ENCODE results near the gene MYO1B. TPM values are rescaled to one million over a fixed set of nuclear protein-coding genes. Genes with fewer than 3 reads are reported as not detected.

MYO1B gene
- total and polyA plus RNA-seq, 5 experiments from 2014 or later: 0.20 to 0.96 (median 0.44) TPM

DNA sequence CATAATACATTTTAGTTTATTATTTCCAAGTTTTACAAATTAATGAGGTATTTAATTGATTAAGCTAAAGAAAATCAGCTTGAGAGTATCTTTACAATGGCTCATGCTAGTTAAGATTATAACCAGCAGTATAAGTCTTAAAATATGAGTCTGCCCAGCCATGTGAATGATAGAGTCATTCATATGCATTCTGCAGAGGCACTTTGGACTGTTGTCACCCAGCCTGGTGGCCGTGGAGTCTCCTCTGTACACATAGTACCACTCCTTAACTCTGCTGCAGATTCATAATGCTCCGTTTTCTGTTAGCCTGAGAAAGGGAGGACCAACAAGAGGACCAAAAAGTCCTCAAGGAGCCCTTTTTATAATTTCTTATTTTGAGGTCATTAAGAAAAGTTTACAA is 148.8 kb downstream of the MYO1B start:
- H3K27me3 Mint-ChIP-seq: no peaks in the 10 kb centered on the region
- DNase-seq (no peak), ATAC-seq (no peak)
- POLR2A ChIA-PET: interaction anchor here (0.5 kb wide), 1 partner anchor 284 kb away, joined by 3 read pairs; no protein-coding TSS in a partner anchor
- H3K4me1 Mint-ChIP-seq: no peaks in the 10 kb centered on the region
- H3K4me3 Mint-ChIP-seq: no peak overlapping the region
- no peaks in the 10 kb centered on the region for H3K9me3 Mint-ChIP-seq
- no peak overlapping the region for H3K27ac Mint-ChIP-seq
- no peaks in the 10 kb centered on the region for H3K36me3 Mint-ChIP-seq

DNA sequence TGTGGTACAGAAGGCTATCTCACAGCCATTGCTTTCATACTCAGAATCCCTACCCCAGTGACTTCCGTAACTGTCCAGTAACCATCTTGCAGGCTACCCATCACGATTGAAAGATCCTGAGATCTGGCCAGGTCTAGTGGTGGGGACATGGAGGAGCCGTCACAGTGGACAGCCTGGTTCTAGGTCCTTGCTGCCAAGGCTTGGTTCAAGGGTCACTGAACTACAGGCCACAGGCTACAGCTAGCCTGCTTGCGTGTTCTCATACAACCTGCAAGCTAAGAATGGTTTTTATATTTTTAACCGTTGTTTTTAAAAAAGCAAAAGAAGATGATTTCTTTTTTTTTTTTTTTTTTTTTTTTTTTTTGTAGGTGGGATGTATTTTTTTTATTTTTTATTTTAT is 151.6 kb downstream of the MYO1B start:
- no peak for ATAC-seq
- Mint-ChIP-seq H3K4me1 (no peaks in the 10 kb centered on the region), H3K36me3 (no peaks in the 10 kb centered on the region), H3K4me3 (no peak overlapping the region), H3K27ac (no peak overlapping the region), H3K9me3 (no peaks in the 10 kb centered on the region), H3K27me3 (no peaks in the 10 kb centered on the region)
- POLR2A ChIA-PET: no interaction called here
- DNase-seq: no peak

DNA sequence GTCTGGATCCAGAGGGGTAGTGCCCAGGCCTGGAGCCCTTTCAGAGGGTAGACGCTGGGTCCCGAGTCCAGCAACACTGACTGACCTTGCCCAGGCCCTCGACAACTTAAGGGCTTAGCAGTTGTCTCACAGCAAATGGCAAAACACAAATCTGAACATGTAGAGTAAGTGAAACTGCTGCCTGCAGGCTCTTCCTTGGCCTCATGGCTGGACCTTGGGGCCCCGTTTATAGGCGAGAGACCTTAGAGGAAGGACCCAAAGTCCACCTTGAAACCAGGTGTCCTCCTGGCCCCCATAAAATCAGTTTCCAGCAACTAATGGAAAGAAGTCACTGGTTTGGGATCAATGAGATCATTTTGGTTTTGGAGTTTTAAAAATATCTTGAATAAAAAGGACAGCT is 154.4 kb downstream of the MYO1B start:
- H3K9me3 Mint-ChIP-seq: no peaks in the 10 kb centered on the region
- DNase-seq: no peak

DNA sequence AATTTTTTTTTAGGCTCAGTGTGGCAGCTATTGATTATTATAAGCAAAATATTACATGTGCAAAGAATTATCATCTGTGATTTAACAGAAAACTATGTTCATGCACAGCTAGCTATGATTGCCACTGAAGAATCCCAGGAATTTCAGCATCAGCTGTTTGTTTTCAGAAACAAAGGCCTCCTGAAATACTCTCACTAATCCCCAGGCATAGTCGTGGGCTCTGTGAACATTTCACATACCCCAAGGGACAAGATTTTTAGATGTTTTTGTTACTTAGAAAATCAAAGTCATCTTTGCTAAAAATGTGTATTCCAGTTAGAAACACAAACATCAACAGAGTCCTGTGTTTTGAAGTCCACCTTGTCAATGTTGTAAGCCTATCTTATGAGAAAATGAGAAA is 156.1 kb downstream of the MYO1B start:
- H3K27me3 Mint-ChIP-seq: no peaks in the 10 kb centered on the region
- no peaks in the 10 kb centered on the region for H3K36me3 Mint-ChIP-seq
- POLR2A ChIA-PET: no interaction called here
- no peaks in the 10 kb centered on the region for H3K9me3 Mint-ChIP-seq
- no peak overlapping the region for H3K4me3 Mint-ChIP-seq
- H3K27ac Mint-ChIP-seq: no peak overlapping the region
- ATAC-seq: no peak
- DNase-seq: no peak
- H3K4me1 Mint-ChIP-seq: peaks cover 0 to 2% (median under 1%) of the 10 kb centered on the region in 4 donors

More for the DNA sequence above, 154.4 kb downstream of the MYO1B start:
- Mint-ChIP-seq H3K27me3 (no peaks in the 10 kb centered on the region), H3K27ac (peak overlapping the region in 1 of 10 donors; percentile 20), H3K4me3 (no peak overlapping the region), H3K36me3 (no peaks in the 10 kb centered on the region), H3K4me1 (no peaks in the 10 kb centered on the region)
- no peak for ATAC-seq
- POLR2A ChIA-PET: no interaction called here

DNA sequence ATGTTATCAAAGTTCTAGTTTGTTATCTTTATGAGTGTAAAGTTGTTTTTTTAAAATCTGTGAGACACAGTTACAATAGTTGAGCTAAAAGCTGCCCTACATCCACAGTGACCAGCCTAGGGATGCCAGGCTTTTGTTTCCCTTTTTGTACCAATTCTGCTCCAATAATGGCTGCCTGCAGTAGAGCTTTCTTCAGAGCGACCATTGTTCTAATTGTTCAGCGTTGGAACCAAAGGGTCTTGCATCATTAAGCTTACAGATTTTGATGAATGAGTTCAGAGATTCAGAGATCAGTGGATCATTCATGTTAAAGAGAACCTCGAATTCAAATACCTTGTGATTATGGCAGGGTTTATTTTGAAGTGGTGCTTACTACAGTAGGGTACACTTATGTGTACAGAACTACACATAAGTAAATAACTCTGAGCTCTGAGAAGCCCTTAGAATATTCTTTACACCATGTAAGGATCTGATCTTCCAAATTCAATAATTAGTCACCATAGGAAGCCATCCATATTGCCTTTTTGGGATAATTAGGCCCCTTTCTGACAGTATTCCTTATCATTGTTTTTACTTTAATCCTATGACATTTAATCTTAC is 157.9 kb downstream of the MYO1B start:
- no peak overlapping the region for H3K27ac Mint-ChIP-seq
- no peaks in the 10 kb centered on the region for H3K36me3 Mint-ChIP-seq
- POLR2A ChIA-PET: no interaction called here
- ATAC-seq: no peak
- no peak overlapping the region for H3K4me3 Mint-ChIP-seq
- peaks cover 0 to 2% (median under 1%) of the 10 kb centered on the region in 4 donors for H3K4me1 Mint-ChIP-seq
- H3K27me3 Mint-ChIP-seq: no peaks in the 10 kb centered on the region
- no peak for DNase-seq
- H3K9me3 Mint-ChIP-seq: no peaks in the 10 kb centered on the region

DNA sequence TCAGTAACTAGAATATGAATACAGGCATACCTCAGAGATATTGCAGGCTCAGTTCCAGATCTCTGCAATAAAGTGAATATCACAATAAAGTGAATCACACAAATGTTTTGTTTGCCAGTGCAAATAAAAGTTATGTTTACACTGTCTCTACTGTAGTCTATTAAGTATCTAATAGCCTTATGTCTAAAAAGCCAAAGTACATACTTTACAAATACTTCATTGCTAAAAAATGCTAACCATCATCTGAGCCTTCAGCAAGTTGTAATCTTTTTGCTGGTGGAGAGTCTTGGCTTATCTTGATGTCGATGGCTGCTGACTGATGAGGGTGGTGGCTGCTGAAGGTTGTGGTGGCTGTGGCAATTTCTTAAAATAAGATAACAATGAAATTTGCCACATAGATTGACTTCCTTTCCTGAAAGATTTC is 159.4 kb downstream of the MYO1B start:
- no peak overlapping the region for H3K27ac Mint-ChIP-seq
- H3K4me3 Mint-ChIP-seq: no peak overlapping the region
- no peaks in the 10 kb centered on the region for H3K9me3 Mint-ChIP-seq
- no peaks in the 10 kb centered on the region for H3K27me3 Mint-ChIP-seq
- POLR2A ChIA-PET: no interaction called here
- peaks cover 0 to 2% (median under 1%) of the 10 kb centered on the region in 4 donors for H3K4me1 Mint-ChIP-seq
- H3K36me3 Mint-ChIP-seq: no peaks in the 10 kb centered on the region
- ATAC-seq: no peak
- no peak for DNase-seq

DNA sequence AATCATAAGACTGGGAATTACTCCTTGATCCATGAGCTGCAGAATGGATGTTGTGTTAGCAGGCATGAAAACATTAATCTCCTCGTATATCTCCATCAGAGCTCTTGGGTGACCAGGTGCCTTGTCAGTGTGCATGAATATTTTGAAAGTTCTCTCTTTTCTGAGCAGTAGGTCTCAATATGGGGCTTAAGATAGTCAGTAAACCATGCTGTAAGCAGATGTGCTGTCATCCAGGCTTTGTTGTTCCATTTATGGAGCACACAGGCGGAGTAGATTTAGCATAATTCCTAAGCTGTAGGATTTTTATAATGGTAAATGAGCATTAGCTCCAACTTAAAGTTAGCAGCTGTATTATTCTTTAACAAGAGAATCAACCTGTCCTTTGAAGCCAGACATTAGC is 160.3 kb downstream of the MYO1B start:
- ATAC-seq (no peak), DNase-seq (no peak)
- Mint-ChIP-seq H3K36me3 (no peaks in the 10 kb centered on the region), H3K4me1 (peaks cover 0 to 2% (median under 1%) of the 10 kb centered on the region in 4 donors), H3K27me3 (no peaks in the 10 kb centered on the region), H3K9me3 (no peaks in the 10 kb centered on the region), H3K4me3 (no peak overlapping the region), H3K27ac (no peak overlapping the region)
- POLR2A ChIA-PET: no interaction called here

DNA sequence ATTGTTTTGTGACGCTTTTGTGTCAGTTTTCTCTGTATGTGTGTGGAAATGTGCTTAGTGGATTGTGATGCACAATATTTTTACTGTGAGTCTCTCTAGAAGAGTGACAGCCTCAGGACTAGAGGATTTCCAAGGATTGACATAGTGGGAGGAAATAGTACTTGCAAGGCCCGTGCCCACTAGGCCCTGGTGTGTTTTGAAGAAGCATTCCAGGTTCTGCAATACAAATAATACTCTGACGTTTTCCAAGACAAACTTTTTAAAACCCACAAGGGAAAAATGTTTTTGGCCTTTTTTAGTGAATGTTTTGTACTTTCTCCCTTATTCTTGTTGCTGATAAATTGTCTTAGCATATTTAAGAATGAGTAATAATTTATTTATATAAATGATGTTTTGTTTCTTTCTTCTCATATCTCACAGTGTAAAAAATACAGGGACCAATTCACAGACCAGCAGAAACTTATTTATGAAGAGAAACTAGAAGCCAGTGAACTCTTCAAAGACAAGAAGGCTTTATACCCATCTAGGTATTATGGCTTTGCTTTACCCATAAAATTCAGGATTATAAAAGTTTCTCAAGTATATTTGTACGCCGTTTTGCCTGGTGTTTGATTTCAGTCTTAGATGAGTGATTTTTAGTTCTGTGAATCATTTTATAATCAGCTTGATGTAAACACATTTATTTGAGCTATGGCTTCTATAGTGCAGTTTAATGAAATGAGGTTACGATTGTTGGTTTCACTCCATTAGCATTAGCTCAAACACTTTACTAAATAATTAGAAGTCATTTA is 165.6 kb downstream of the MYO1B start:
- POLR2A ChIA-PET: no interaction called here
- H3K4me1 Mint-ChIP-seq: no peaks in the 10 kb centered on the region
- no peaks in the 10 kb centered on the region for H3K9me3 Mint-ChIP-seq
- H3K27ac Mint-ChIP-seq: no peak overlapping the region
- no peak for ATAC-seq
- no peak overlapping the region for H3K4me3 Mint-ChIP-seq
- H3K36me3 Mint-ChIP-seq: no peaks in the 10 kb centered on the region
- H3K27me3 Mint-ChIP-seq: no peaks in the 10 kb centered on the region
- no peak for DNase-seq

DNA sequence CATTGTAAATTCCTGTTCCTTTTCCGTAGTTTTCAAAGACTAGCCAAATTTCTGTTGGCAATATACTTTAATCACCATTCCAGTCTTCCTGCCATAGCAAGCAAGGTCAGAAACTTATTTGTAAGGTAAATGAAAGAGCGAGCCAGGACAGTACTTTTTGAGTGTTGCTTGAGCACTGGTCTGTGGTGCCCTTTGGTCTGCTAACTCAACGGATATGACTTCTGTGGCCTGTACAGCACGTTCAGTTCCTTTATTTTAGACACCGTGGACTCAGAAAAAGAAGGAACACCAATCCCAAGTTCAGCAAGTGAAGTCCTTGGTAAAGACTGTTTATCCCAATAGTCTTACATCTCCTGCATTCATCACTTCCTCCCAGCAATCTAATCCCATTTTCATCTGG is 166.3 kb downstream of the MYO1B start:
- Mint-ChIP-seq H3K9me3 (peaks cover 0 to 3% (median 0%) of the 10 kb centered on the region in 9 donors), H3K4me3 (no peak overlapping the region), H3K36me3 (peaks cover 0 to 2% (median 0%) of the 10 kb centered on the region in 3 donors), H3K4me1 (no peaks in the 10 kb centered on the region), H3K27ac (no peak overlapping the region), H3K27me3 (peaks cover 0 to 1% (median 0%) of the 10 kb centered on the region in 5 donors)
- ATAC-seq (no peak), DNase-seq (no peak)
- POLR2A ChIA-PET: no interaction called here

DNA sequence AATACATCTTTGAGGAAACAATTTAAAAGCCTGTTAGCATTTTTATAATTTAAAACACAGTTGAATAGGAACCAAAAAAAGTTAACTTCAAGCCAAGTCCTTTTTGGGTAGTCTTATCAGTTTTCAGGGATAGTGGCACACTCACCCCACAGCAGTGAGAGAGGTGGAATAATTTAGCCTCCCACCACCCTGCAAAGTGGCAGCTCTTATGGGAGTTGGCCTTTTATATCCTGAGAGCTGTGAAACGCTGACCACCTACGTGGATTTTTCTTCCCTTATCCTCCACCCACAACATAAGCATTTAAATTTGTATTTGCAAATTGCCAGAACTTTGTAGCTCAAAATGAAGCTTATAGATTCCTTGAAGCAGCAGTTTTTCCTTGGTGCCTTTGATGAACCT is 167.1 kb downstream of the MYO1B start:
- DNase-seq (no peak), ATAC-seq (no peak)
- POLR2A ChIA-PET: no interaction called here
- peaks cover 0 to 3% (median 0%) of the 10 kb centered on the region in 9 donors for H3K9me3 Mint-ChIP-seq
- peaks cover 0 to 1% (median 0%) of the 10 kb centered on the region in 5 donors for H3K27me3 Mint-ChIP-seq
- no peak overlapping the region for H3K27ac Mint-ChIP-seq
- H3K4me1 Mint-ChIP-seq: no peaks in the 10 kb centered on the region
- no peak overlapping the region for H3K4me3 Mint-ChIP-seq
- H3K36me3 Mint-ChIP-seq: peaks cover 0 to 2% (median 0%) of the 10 kb centered on the region in 3 donors

DNA sequence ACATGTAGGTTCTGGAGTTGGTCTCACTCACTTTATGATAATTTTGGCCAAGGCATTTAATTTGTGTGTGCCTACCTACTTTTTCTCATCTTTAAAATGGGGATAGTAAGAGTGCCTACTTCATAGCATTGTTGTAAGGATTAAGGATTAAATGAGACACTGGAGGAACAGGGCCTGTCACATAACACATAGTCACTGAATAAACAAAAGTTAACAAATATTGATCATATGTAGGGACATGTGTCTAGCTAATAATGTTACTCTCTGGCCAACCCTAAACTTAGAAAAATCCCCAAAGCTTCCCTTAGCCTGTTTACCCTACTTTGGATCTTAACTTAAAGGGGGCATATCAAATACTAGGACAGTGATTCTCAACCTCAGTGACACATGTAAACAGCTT is 169.9 kb downstream of the MYO1B start:
- no peak overlapping the region for H3K27ac Mint-ChIP-seq
- H3K4me3 Mint-ChIP-seq: no peak overlapping the region
- peaks cover 0 to 1% (median 0%) of the 10 kb centered on the region in 5 donors for H3K27me3 Mint-ChIP-seq
- DNase-seq (no peak), ATAC-seq (no peak)
- peaks cover 0 to 3% (median 0%) of the 10 kb centered on the region in 9 donors for H3K9me3 Mint-ChIP-seq
- no peaks in the 10 kb centered on the region for H3K4me1 Mint-ChIP-seq
- peaks cover 0 to 2% (median 0%) of the 10 kb centered on the region in 3 donors for H3K36me3 Mint-ChIP-seq
- POLR2A ChIA-PET: interaction anchor here (0.7 kb wide), 1 partner anchor 1410 kb away, joined by 3 read pairs; no protein-coding TSS in a partner anchor

DNA sequence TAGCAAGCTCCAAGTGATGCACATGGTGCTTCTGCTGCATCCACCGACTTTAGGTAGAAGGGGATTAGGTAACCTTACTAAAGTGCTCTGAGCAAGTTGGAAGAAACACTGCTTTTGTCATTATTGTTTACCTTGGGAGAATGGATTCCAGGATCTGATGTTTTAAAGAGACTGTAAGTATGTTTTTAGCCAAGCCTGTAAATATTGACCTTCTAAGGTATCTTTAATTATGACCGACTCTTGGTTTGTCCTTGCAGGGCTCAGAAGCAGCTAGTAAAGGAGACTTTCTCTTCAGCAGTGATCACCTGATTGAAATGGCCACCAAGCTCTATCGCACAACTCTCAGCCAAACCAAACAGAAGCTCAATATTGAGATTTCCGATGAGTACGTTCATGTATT is 170.7 kb downstream of the MYO1B start:
- Mint-ChIP-seq H3K27me3 (peaks cover 0 to 1% (median 0%) of the 10 kb centered on the region in 5 donors), H3K9me3 (peaks cover 0 to 3% (median 0%) of the 10 kb centered on the region in 9 donors), H3K4me1 (no peaks in the 10 kb centered on the region), H3K36me3 (peaks cover 0 to 2% (median 0%) of the 10 kb centered on the region in 3 donors), H3K4me3 (no peak overlapping the region), H3K27ac (no peak overlapping the region)
- POLR2A ChIA-PET: no interaction called here
- ATAC-seq: no peak
- no peak for DNase-seq

DNA sequence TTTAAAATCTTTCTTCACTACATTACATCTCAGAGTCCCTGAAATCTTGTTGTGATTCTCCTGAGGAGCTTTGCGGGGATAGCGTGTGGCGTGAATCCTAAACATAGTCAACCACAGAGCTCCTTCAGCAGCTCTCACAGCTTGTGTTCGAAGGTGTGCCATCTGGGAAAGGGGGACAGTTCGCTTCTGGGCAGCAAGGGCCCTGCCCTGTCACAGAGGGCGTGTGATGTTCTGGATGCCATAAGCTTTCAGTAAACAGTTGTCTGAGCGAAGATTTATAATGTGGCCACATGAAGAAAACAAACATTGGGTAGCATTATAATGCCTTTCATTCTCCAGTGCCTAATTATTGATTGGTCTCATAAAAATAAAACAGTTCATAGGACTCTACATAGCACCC is 172.5 kb downstream of the MYO1B start:
- ATAC-seq: no peak
- peaks cover 0 to 3% (median 0%) of the 10 kb centered on the region in 9 donors for H3K9me3 Mint-ChIP-seq
- POLR2A ChIA-PET: interaction anchor here (0.7 kb wide), 1 partner anchor 98 kb away, joined by 4 read pairs; no protein-coding TSS in a partner anchor

More for the DNA sequence above, 172.5 kb downstream of the MYO1B start:
- H3K4me1 Mint-ChIP-seq: no peaks in the 10 kb centered on the region
- no peak overlapping the region for H3K27ac Mint-ChIP-seq
- no peak for DNase-seq
- no peak overlapping the region for H3K4me3 Mint-ChIP-seq
- H3K27me3 Mint-ChIP-seq: peaks cover 0 to 1% (median 0%) of the 10 kb centered on the region in 5 donors
- peaks cover 0 to 2% (median 0%) of the 10 kb centered on the region in 3 donors for H3K36me3 Mint-ChIP-seq

Measured in naive thymus-derived CD8-positive, alpha-beta T cell (primary cell).